Stimulated activated CD8-positive, alpha-beta memory T cell treated with anti-CD3 and anti-CD28 coated beads, Interleukin-7, amount 100 ng/mL, for 1 hour (primary cell): ENCODE results near the gene C1orf105.

ENCODE experiments used
- DNase-seq, 2 donors: peaks; one replicate each; pipeline ENCODE4 v3.0.0-alpha.2; 2020; ENCODE audit warnings: low read depth in 2 of 2

Gene C1orf105

DNA sequence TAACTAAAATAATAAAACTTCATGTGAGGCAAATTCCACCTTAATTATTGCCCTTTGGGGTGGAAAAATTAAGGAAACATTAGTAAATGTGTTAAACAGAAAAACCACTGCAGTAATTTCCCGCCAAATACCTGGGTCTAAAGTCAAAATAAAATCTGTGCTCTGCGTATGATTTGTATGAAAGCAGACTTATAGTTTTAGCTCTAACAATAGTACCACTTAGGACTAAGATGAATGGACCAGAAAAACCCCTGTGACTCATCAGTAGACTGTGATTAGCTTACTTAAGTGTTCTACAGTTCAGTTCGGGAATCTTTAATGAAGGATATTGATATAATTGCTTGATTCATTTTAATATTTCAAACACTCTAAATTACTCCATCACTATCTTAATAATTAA is 23.3 kb upstream of the C1orf105 start:
- DNase-seq = no peak

DNA sequence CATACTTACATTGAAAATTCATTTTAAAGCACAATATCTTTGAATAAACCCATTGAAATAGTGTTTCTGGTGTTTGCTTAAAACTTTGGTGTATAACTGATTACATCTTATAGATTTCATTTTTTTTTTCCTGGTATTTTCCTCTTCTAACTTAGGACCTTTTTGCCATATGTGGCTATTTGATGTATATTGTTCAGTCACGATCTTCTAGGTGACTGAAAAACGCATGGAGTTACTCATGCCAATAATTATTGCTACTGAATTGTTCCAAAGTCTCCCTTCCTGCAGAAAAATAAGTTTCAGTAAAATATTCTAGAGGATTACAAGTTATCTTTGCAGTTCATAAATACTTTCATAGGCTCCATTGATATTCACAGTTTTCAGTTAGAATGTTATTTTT is 22.9 kb upstream of the C1orf105 start:
- no peak for DNase-seq

DNA sequence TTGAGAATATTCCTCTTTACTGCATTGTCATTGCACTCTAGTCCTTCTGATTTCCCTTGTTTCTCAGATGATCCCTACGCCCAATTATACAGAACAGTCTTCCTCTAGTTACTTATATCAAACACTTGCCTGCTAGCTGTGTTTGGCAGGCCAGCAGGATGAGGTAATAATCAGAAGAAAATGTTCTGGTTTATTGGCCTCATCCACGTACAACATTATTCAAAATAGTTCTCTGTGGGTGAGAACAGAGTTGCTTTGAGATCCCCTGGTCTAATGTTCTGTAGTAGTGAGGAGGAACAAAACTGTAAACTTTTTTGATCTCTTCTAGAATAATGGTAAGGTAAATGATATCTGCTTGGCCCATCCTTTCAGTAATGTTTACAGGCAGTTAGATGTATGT is 22.3 kb upstream of the C1orf105 start:
- no peak for DNase-seq

DNA sequence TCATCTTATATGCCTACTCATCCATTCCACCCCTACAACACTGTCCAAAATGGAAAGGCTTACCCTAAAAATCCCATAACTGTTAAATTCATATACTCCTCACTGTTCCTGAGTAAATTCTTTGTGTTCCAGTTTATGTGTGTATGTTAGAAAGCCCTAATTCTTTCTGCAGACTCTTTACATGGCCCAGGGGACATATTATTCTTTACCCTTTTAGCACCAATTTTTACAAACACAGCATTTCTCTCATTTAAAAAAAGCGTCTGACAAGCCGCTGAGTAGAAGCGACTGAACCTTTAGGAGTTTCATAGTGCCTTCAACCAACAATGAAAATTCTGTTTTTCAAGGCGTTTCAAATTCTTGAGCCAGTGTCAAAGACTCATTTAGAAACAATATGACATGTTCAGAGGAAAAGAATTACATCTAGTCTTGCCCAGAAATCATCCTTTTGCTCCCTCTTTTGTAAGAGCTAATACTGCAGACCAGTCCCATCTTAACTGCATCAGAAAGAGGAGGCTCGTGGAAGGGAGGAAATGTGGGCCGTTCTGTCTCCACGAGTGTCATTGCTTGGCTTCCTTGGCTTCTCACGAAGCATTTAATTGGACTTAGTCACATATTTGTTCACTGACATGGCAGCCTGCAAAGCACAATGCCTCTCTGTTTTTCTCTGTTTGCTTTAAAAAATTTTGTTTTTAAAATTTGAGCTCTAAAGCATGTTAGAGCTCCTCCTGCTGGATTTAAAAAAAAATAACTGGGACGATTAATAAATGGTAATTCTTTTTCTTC is 21.3 kb upstream of the C1orf105 start:
- DNase-seq = no peak

DNA sequence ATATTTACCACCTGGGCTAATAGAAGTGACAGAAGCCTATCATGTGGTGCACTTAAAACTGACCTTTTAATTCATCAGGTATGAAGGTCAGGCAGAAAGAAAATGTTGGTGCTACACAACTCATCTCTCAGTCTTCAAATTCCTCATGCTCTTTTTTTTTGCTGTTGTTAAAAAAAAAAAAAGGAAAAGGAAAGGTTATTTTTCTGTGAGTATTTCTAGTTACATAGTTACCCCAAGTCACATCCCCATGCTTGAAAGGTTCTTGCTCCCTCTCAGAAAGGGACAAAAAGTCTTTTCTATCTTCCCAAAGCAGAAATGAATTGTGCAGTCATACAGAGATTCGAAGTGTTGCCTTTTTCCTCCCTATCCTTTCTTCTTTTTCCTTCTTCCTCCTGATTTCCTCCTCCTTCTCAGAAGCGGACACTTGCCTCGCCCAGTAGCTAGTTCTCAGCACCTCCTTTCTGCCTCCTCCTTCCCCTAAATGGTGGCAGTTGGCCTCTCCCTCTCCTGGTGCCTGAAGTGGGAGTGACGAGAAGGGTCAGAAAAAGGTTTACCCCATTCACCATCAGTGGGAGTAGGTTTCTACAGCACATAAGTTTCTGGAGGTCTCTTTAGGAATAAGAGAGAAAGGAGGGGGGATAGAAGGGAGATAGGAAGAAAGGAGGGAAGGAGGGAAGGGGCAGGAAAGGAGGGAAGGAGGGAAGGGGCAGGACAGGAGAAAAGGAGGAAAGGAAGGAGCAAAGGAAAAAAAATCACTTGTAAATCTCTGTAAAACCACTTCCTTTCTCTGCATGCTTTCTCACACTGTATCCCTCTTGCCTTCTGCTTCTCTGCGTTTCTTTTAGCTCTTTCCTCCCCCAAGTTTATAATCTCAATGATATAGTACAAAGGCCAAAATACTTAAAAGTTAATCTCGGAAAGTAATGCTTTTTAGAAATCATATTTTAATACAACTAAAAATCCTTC is 20.4 kb upstream of the C1orf105 start:
- no peak for DNase-seq

DNA sequence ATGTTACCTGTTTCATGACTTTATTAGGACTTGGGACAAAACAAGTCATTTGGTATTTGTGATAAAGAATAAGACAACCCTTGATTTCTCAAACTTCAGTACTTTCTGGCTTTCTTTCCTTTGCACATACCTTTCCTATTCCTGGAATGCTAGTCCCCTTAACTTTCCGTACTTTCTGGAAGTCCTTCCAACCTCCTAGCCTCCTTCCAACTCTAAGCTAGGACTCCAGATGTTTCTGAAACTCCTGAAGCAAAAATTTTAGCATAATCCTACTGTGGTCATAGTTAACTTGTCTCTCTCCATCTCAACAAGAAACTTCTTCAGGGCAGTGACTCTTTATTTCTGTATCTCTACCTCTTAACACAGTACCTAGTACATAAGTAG is 19.8 kb upstream of the C1orf105 start:
- DNase-seq = no peak

DNA sequence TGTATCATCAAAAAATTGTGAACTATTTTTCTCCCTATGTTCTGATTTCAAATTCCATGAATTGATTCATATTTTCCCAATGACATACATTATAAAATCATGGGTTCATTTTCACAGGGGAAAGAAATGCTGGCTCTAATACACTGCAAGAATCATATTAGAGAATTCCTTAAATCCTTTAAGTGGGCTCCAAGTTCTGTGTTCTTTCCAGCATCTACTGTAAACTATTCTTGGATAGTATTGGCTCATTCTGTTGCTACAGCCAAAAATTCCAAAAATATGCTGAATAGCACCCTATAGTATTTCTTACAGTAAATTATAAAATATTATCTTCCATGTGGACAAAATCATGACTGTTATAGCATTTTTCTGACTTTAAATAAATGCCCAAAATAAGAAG is 19.0 kb upstream of the C1orf105 start:
- DNase-seq = no peak

DNA sequence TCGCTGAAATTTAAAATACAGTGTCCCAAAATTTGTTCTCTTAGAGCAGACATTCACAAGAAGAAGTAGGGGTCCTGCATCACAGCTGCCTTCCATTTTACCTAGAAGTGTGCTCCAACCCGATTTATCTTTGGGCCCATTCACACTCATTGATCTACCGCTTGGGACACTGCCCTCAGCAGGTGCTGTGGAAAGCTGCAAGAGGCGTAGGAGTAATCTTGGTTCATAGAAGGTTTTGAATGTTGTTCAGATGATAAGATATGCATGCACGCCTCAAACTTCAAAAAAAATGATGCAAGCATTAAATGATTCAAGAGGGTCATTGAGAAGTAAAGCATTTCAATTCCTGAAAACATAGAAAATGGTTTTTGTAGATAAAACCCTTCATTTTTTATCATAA is 18.6 kb upstream of the C1orf105 start:
- no peak for DNase-seq

DNA sequence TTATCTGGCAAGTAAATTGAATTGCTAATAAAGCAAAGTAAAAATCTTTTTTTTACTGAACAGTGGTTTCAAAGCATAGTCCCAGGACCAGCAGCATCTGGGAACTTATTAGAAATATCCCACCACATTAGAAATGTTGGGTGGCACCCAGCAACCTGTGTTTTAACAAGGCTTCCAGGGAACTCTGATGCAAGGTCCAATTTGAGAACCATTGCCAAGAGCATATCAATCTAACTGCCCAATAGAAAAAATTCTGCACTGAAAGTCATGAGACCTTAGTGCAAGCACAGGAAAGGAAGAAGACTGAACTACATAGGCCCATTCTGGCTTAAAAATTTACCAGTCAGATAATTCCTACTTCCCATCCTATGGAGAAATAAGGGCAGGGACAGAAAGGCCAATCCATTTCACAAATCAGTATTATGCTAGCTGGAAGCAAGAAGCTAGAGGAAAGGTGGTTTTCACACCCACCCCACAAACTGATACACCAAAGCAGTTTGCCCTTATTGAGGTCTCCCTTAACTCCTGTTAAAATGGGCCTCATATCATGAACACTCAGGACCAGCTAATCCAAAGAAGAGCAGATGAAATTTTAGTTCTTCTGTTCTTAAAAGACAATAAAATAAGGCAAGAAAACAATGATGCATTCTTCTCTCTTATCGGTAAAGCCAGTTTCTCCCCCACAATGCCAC is 17.5 kb upstream of the C1orf105 start:
- DNase-seq = no peak

DNA sequence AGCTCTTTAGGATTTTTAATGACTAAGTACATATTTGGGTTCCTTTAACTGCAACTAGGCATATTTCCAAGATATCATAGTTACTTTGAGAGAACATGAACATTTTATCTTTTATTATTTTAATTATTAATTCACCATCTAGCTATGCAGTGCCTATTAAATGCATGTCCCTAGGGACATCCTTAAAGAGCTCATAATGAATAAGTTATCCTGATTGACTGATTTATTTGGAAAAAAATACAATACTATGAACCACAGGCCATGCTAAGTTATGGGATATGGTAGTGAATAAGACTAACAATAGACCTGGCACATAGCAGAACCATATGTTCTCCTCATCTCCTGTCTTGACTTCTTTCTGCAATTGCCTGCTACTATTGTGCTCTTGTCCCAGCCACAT is 16.4 kb upstream of the C1orf105 start:
- DNase-seq = no peak

DNA sequence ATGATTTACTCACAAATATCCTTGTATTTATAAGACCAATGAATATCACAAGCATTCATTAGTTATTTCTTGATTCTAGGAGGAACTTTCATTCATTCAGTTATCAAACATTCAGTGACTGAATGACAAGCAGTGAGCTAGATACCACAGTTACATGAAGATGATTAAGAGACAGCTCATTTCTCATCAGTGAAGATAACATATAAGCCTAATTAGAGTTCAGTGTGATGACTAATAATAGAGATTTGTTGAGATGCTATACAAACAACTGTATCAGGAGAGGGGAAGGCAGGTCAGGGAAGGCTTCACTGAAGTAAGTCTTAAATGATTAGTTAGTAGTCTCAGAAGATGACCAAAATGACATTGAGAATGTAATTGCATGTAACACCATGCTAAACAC is 14.6 kb upstream of the C1orf105 start:
- DNase-seq = no peak

DNA sequence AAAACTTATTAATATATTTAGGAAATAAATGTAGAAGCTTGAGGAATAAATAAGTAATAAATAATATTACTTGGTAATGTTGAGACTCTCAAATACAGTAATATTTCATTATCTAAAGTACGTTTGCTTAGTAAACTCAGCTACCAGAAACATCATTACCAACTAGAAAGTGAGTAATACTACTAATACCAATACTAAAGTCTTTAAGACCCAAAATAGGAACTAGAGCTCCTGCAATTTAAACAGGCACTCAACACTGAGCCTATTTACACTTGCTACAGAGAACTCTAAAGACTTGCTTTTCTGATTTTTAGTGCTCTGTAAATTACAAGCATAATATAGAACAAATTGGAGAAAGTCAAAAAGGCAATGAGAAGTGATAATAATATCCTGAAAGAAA is 13.5 kb upstream of the C1orf105 start:
- no peak for DNase-seq

DNA sequence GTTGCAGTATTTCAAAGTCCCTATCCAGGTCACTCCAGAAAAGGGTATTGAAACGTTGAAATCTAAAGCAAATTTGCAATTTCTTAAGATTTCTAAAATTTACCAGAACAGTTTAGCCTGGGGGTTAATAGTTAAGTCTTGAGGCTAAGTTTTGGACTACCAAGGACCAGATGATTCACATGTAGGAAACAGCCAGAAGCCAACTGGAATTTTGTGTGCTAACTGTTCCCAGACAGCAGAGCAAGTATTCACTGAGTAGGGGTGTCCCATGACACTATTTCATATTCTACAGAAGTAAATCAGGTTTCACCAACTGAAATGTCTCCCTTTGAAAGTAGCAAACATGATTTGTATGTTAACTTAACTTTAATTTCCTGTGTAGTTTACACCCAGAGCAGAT is 11.5 kb upstream of the C1orf105 start:
- DNase-seq = no peak

DNA sequence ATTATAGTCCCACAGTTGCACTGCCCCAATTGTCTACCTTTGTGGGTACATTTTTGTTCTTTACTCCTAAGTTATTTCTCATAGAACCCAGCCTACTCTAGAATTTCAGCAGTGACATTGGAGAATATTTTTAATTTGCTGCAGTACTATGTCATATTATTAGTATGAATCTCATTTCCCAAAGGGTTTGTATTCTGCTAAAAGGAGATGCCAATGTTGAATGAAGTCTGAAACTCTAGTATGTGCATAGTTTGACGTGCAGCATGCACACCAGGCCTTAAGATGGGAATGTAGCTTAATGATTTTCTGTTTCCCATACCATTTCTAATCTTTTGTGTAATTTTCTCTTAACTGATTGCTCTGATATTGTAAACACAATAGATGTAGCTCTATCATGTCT is 10.5 kb upstream of the C1orf105 start:
- DNase-seq = no peak

DNA sequence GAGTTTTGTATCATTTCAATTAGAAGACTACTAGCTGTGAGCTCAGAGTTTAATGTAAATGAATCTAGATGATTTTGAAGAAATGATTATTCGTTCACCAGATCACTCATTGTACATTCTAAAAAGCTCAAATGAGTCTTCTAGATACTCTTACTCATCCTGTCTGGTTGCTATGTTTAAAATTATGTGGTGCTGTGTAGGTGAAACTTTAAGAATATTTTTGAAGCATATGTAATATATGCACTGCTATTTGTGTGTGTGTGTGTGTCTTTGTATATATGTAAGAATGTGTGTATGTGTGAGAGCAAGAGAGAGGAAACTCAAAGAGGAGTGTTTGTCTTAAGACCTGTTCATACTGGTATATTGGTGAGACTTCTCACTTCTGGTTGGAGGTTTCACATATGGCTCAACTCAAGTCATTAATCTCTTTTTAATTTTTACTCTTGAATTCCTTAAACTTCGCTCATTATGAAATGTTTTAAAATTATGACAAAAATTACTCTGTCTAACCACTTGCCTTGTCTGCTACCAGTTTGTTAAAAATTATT is 8.6 kb upstream of the C1orf105 start:
- no peak for DNase-seq

DNA sequence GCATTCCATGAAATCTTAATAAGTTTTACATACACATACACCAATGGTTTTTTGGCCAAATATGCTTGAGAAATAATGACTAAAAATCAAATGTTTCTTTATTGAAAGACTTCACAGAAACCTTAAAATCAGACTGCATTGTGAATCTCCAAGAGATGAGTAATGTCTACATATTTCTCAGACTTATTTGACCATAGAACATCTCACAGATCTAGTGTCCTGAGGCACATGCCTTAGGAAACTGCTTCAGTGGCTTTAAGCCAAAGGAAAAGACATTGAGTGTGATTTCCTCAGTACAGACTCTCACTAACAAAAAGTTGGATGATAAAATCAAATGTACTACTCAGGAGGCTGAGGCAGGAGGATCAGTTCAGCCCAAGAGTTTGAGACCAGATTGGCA is 6.2 kb upstream of the C1orf105 start:
- DNase-seq = no peak

DNA sequence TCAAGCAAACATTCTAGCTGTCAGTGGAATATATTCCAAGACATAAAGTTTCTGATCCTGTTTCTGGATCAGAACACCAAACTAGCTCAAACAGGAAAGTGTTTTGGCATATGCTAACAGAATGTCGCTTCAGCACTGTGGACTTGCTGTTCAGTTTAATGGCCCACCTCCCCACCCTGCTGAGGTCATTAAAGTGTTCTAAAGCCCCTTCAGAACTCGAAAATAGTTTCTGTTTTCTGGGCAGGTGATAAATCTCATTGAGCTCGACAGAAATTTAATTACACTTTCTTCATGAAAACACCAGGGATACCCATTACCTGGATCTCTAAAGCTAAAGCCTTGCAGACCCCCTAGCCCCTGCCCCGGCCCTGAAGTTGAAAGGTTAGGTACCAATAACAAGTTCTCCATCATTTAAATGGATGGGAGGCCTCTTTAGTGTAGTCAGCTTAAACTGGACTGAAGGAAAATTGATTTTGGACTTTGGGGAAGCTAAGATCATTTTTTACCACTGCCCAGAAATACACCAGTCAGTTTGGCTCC is 3.9 kb upstream of the C1orf105 start:
- DNase-seq = no peak

DNA sequence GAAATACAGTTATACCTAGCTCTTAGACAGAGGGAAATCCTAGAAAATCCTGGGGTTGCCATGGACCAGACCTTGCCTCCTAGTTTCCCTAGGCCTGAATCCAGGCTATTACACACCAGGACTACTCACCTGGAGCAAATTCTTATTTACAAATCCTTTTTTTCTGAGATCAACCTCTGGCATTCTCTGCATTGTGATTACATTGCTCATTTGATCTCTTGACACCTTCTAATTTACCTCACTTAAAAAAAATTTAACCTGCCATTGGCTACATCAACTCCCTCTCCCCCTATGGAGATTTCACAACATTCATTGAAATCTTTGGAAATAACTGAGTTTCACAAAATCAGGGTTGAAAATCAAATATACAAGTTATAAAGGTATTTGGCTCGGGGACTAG is 2.9 kb upstream of the C1orf105 start:
- DNase-seq = no peak

DNA sequence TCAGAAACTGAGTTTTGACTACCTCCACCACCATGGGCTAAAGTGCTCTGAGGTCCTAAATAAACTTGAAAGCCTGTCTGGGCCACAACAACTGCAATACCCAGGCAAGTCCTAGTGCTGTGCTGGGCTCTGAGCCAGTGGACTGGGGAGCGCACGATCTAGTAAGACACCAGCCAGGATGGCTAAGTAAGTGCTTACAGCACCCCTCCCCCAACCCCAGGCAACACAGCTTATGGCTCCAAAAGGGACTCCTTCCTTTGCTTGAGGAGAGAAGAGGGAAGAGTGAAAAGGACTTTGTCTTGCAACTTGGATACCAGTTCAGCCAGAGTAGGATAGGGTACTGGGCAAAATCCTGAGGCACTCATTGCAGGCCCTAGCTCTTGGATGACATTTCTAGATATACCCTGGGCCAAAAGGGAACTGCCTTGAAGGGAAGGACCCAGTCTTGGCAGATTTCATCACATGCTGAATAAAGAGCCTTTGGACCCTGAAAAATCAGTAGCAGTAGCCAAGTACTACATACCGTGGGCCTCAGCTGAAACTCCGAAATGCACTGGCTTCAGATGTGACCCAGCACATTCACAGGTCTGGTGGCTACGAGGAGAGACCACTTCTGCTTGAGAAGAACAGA is 1.6 kb downstream of the C1orf105 start:
- no peak for DNase-seq

DNA sequence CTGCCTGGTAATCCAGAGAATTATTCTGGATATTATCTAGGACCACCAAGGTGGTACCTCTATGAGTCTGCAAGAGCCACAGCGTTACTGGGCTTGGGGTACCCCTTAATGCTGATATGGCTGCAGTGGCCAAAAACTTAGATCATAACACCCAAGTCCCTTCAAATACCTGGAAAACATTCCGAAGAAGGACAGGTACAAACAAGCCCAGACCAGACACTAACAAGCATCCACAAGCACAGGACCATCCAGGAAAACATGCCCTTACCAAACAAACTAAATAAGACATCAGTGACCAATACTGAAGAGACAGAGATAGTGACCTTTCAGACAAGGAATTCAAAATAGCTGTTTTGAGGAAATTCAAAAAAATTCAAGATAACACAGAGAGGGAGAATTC is 2.9 kb downstream of the C1orf105 start:
- DNase-seq = no peak

DNA sequence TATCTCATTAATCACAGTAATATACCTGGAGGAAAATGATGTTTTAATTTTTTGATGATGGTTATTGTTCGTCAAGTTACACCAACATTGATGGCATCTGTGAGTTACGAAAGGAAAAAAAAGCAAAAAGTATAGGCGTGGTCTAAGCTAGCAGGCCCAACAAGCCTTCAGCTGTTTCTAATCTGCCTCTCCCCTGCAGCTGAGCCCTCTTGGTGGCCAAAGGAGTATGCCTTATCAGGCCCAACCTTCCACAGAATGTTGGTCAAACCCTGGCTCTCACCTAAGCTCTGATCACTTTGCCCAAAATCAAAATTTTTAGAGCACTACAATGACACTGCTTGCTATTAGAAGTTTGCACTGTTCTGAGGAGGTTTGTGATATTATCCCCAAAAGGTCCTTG is 4.9 kb downstream of the C1orf105 start:
- DNase-seq = no peak
